H1 (cell line): Measurements from ENCODE around the gene ATXN7L3. TPM values are rescaled to one million over a fixed set of nuclear protein-coding genes. Genes with fewer than 3 reads are reported as not detected.

Experiments
- E2F6 ChIP-seq: IDR thresholded peaks from 2 replicates; pipeline ENCODE4 v1.6.1; 2012; ENCODE audit warnings: inconsistent platforms
- EGR1 ChIP-seq: IDR thresholded peaks from 2 replicates; pipeline ENCODE4 v1.6.1; 2011; ENCODE audit warnings: low read depth, low read length, borderline replicate concordance
- FOSL1 ChIP-seq: IDR thresholded peaks from 2 replicates; pipeline ENCODE4 v1.6.1; 2011; ENCODE audit warnings: mild to moderate bottlenecking, low read depth, low read length, moderate library complexity; ENCODE audit not compliant: insufficient read depth
- GTF2F1 ChIP-seq: IDR thresholded peaks from 2 replicates; pipeline ENCODE4 v1.6.1; 2012; ENCODE audit warnings: low read depth, low read length, improper control_type of control experiment, borderline replicate concordance
- RFX5 ChIP-seq: IDR thresholded peaks from 2 replicates; pipeline ENCODE4 v1.6.1; 2011; ENCODE audit warnings: low read depth, low read length, improper control_type of control experiment, borderline replicate concordance
- SUZ12 ChIP-seq: fragments of 200-600 bp; sonication (generic); IDR thresholded peaks from 2 replicates; pipeline ENCODE4 v1.6.1; 2012; ENCODE audit warnings: mild to moderate bottlenecking, inconsistent platforms, low read length, moderate library complexity, mixed read lengths
- polyA plus RNA-seq, 7 experiments: library from polyadenylated mRNA; depleted of rRNA in 3 of 7; stranded (reverse) in 5 of 7; unstranded in 2 of 7; fragments of >200 nt in 5 of 7; fragments of 200-250 nt in 2 of 7; gene quantifications; 1 replicate in 5 of 7; 2 replicates in 1 of 7; 4 replicates in 1 of 7; pipeline versions ENCODE4 v1.2.1 to v1.2.3, GENCODE V29; 2011 to 2013; ENCODE audit warnings: missing spikeins in 2 of 7, mixed read lengths in 2 of 7
- total RNA-seq: library from RNA; stranded (reverse); fragmentation: NEBNext Ultra II Directional; extraction: Animal tissue kit (Norgen Biotek cat#: 25700); gene quantifications from 2 replicates; pipeline ENCODE4 v1.2.1, GENCODE V29; 2021
- TF ChIP-seq, protein P1 (sequence below): IDR thresholded peaks from 2 replicates; pipeline ENCODE4 v1.6.1; 2011; ENCODE audit warnings: low read length, improper control_type of control experiment

ATXN7L3 gene
- total and polyA plus RNA-seq, 2 of the 8 experiments (the other 6 are each of a cell fraction or from before 2014, with no cell fraction given) = 53.7 to 103 TPM

DNA sequence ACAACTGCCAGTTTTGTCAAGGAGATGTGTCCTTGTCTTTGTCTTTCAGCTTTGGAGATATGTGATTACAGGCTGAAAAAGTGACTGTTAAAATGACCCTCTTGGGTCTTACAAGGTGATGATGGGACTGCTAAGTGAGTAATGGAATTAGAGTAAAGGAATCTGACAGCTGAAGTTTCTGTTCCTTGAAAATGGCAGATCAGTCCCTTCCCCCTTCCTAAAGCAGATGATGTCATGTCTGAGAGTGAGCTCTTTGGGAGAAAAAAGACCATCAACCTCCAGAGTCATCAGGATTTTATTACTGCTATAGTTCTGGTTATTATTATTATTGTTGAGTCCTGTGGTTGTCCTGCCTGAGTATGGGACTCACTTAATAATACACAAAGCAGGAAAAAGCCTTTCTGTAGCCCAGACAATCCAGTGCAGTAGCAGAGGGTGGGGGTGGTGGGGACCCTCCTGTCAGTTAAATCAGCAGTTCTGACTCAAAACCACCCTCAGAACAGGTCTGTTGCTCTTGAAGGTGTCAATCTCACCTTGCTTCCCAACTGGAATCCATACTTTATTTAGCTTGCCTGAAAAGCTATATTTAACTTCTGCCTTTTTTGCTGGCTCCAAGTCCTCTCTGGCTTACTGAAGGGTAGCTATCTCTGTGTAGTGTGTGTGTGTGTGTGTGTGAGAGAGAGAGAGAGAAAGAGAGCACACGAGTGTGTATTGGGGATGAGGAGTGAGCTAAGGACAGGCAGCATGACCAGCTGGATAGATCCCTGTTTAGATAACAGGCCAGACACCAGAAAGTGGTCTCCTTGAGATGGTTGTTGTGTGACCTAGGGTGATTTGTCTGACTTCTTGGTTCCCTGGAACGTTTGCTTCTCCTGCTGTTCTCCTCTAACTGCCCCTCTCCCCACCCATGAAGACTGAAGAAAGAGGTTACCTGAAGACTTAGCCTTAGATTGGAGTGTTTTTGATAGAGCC, 53.0 kb downstream of the ATXN7L3 start (continued):
- no peak for TF ChIP-seq FOSL1
- TF ChIP-seq EGR1 = no peak
- TF ChIP-seq, protein P1, sequence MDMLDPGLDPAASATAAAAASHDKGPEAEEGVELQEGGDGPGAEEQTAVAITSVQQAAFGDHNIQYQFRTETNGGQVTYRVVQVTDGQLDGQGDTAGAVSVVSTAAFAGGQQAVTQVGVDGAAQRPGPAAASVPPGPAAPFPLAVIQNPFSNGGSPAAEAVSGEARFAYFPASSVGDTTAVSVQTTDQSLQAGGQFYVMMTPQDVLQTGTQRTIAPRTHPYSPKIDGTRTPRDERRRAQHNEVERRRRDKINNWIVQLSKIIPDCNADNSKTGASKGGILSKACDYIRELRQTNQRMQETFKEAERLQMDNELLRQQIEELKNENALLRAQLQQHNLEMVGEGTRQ = no peak
- no peak for TF ChIP-seq E2F6
- no peak for TF ChIP-seq GTF2F1
- TF ChIP-seq RFX5 = no peak
- TF ChIP-seq SUZ12 = no peak
